IMR-90 (cell line): ENCODE data around the gene OR52A5.

ENCODE experiments used
- CEBPB ChIP-seq: IDR thresholded peaks from 2 replicates; pipeline ENCODE4 v1.6.1; 2012; ENCODE audit warnings: low read depth, low read length, improper control_type of control experiment
- CHD1 ChIP-seq: IDR thresholded peaks from 2 replicates; pipeline ENCODE4 v1.6.1; 2012; ENCODE audit warnings: low read depth, low read length, improper control_type of control experiment
- CTCF ChIP-seq: conservative IDR thresholded peaks from 2 replicates; pipeline ENCODE4 v1.5.1; 2012; ENCODE audit warnings: mild to moderate bottlenecking, low read depth, low read length, improper control_type of control experiment
- ELK1 ChIP-seq: fragments of 150-350 bp; IDR thresholded peaks from 2 replicates; pipeline ENCODE4 v1.6.1; 2016; ENCODE audit warnings: low read depth, mild to moderate bottlenecking, low read length, moderate library complexity, borderline replicate concordance
- RAD21 ChIP-seq: IDR thresholded peaks from 2 replicates; pipeline ENCODE4 v1.6.1; 2012; ENCODE audit warnings: low read length, improper control_type of control experiment

GRCh38 chr11:5174934-5175333 is 36.8 kb upstream of the OR52A5 start:
- TF ChIP-seq CTCF (no peak), RAD21 (no peak), CEBPB (no peak), CHD1 (no peak), ELK1 (no peak)
